Mucosa of descending colon (tissue), 3 donors: ENCODE measurements around the gene MCUB. TPM values are rescaled to one million over a fixed set of nuclear protein-coding genes. Genes with fewer than 3 reads are reported as not detected.
"Not testable (repeated sequence)": the region's sequence is repeated elsewhere in the genome, so short reads cannot be mapped to it uniquely, and the experiment has no call there.

Experiments used
- ATAC-seq: fragments of 200-7000 bp; cut with Tn5 transposase; one replicate; pipeline ENCODE4 v1.9.1; 2020; ENCODE audit warnings: mild to moderate bottlenecking, moderate library complexity
- DNase-seq, 3 donors: peaks; one replicate each; pipeline ENCODE4 v3.0.0-alpha.2; 2020
- H3K36me3 ChIP-seq: fragments of 200-600 bp; one replicate; pipeline ENCODE4 v1.8.0; 2021; ENCODE audit warnings: low read depth, mild to moderate bottlenecking
- H3K4me1 ChIP-seq: fragments of 200-600 bp; one replicate; pipeline ENCODE4 v1.8.0; 2021; ENCODE audit warnings: low read depth, mild to moderate bottlenecking
- H3K4me3 ChIP-seq: fragments of 200-600 bp; one replicate; pipeline ENCODE4 v1.8.0; 2021; ENCODE audit warnings: mild to moderate bottlenecking
- H3K9me3 ChIP-seq: fragments of 200-600 bp; one replicate; pipeline ENCODE4 v1.8.0; 2021; ENCODE audit warnings: mild to moderate bottlenecking
- CTCF ChIP-seq: fragments of 200-600 bp; IDR thresholded peaks from one replicate; pipeline ENCODE4 v1.8.0; 2022; ENCODE audit warnings: antibody characterized with exemption, mild to moderate bottlenecking
- intact Hi-C, 2 donors: fragments of 100-400 bp; cut with DNase I in 1 of 2; cut with micrococcal nuclease in 1 of 2; formaldehyde crosslinking; loops; one replicate each; pipeline versions ENCODE4 v1.11.0 to v1.11.1; 2022; cut with DNase I, micrococcal nuclease
- total RNA-seq, 3 donors: library from RNA; stranded (reverse); fragmentation: NEBNext Ultra II Directional in 2 of 3; extraction: Animal tissue kit (Norgen Biotek cat#: 25700) in 2 of 3; gene quantifications; one replicate each; pipeline versions ENCODE4 v1.2.1 to v1.2.4, GENCODE V29; 2021 to 2023
- donor health status: DM: no; HTN: no; CAD: no; lungs with moderate emphysema.
- donor health status: DM: no; HTN: no; CAD: no.
- donor health status: DM: no; HTN: yes; CAD: no.

MCUB gene
- total RNA-seq, 3 donors from 2014 or later = 2.7 to 11.5 (median 6.6) TPM

GRCh38 chr4:109547394-109547793, 12.7 kb upstream of the MCUB start:
- Histone ChIP-seq H3K4me3 (no peak overlapping the region), H3K9me3 (no peaks in the 10 kb centered on the region), H3K36me3 (no peaks in the 10 kb centered on the region), H3K4me1 (no peaks in the 10 kb centered on the region)
- DNase-seq = no peak
- no peak for TF ChIP-seq CTCF
- ATAC-seq = no peak
- intact Hi-C loops = no loop called here

GRCh38 chr4:109548655-109549054, 11.4 kb upstream of the MCUB start:
- no peaks in the 10 kb centered on the region for H3K36me3 ChIP-seq
- intact Hi-C loops = no loop called here
- H3K4me3 ChIP-seq = no peak overlapping the region
- ATAC-seq (peak; percentile 45), DNase-seq (no peak)
- TF ChIP-seq CTCF = no peak
- no peaks in the 10 kb centered on the region for H3K4me1 ChIP-seq
- no peaks in the 10 kb centered on the region for H3K9me3 ChIP-seq

GRCh38 chr4:109552237-109552636, 7.8 kb upstream of the MCUB start:
- intact Hi-C loops = no loop called here
- Histone ChIP-seq H3K4me1 (no peaks in the 10 kb centered on the region), H3K9me3 (no peaks in the 10 kb centered on the region), H3K4me3 (no peak overlapping the region), H3K36me3 (no peaks in the 10 kb centered on the region)
- no peak for TF ChIP-seq CTCF
- DNase-seq = no peak
- no peak for ATAC-seq

- TF ChIP-seq CTCF = no peak
- no peak overlapping the region for H3K4me3 ChIP-seq
- no peaks in the 10 kb centered on the region for H3K36me3 ChIP-seq
- intact Hi-C loops = no loop called here
- DNase-seq = no peak
- peaks cover 3% of the 10 kb centered on the region for H3K9me3 ChIP-seq
- no peaks in the 10 kb centered on the region for H3K4me1 ChIP-seq
- ATAC-seq = no peak
These were observed 6.9 kb upstream of the MCUB start for GRCh38 chr4:109553130-109553529.

GRCh38 chr4:109554971-109555370, 5.1 kb upstream of the MCUB start:
- TF ChIP-seq CTCF = no peak

GRCh38 chr4:109557433-109557832, 2.6 kb upstream of the MCUB start:
- Histone ChIP-seq H3K4me3 (no peak overlapping the region), H3K9me3 (peaks cover 3% of the 10 kb centered on the region), H3K4me1 (peaks cover 5% of the 10 kb centered on the region), H3K36me3 (no peaks in the 10 kb centered on the region)
- no peak for ATAC-seq
- peak in 1 of 3 donors; percentile 25 for DNase-seq
- intact Hi-C loops = no loop called here
- TF ChIP-seq CTCF = no peak

More at GRCh38 chr4:109554971-109555370, 5.1 kb upstream of the MCUB start:
- Histone ChIP-seq H3K9me3 (peaks cover 3% of the 10 kb centered on the region), H3K36me3 (no peaks in the 10 kb centered on the region), H3K4me3 (no peak overlapping the region), H3K4me1 (peaks cover 5% of the 10 kb centered on the region)
- no peak for DNase-seq
- intact Hi-C loops = no loop called here
- ATAC-seq = no peak

- H3K4me1 ChIP-seq, H3K4me3 ChIP-seq, DNase-seq, ATAC-seq, H3K36me3 ChIP-seq, intact Hi-C loops, H3K9me3 ChIP-seq: not testable (repeated sequence)
These were observed 2.0 kb upstream of the MCUB start for GRCh38 chr4:109558095-109558494.
